GM13977 (cell line): ENCODE data around the gene GRIP1.

Experiments
- DNase-seq: peaks from one replicate; pipeline ENCODE4 v3.0.0; 2012; ENCODE audit warnings: low spot score
- CTCF ChIP-seq: IDR thresholded peaks from 2 replicates; pipeline ENCODE4 v1.5.1; 2012; ENCODE audit warnings: mild to moderate bottlenecking, control low read depth; ENCODE audit not compliant: insufficient read depth; ENCODE audit errors: extremely low read depth, missing control alignments
- in situ Hi-C: fragments of 300-500 bp; cut with MboI; formaldehyde crosslinking; loops from one replicate; pipeline ENCODE4 v1.12.0; 2022; ENCODE audit warnings: low sequenced_read_pairs, low pct_unique_long_range_greater_than_20kb, mixed read lengths, inconsistent platforms; ENCODE audit not compliant: unreplicated experiment

Gene GRIP1

GRCh38 chr12:66418908-66419307 is 260.0 kb downstream of the GRIP1 start:
- in situ Hi-C loops = no loop called here
- TF ChIP-seq CTCF = no peak
- DNase-seq = no peak

DNA sequence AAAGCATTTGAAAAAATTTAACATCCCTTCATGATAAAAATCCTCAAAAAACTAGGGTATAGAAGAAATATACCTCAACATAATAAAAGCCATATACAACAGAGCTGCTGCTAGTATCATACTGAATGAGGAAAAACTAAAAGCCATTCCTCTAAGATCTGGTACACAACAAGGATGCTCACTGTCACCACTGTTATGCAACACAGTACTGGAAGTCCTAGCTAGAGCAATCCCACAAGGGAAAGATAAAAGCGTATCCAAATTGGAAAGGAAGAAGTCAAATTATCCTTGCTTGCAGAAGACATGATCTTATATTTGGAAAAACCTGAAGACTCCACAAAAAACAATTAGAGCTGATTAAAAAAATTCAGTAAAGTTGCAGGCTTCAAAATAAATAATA is 261.7 kb downstream of the GRIP1 start:
- DNase-seq = no peak
- no peak for TF ChIP-seq CTCF
- in situ Hi-C loops = no loop called here

DNA sequence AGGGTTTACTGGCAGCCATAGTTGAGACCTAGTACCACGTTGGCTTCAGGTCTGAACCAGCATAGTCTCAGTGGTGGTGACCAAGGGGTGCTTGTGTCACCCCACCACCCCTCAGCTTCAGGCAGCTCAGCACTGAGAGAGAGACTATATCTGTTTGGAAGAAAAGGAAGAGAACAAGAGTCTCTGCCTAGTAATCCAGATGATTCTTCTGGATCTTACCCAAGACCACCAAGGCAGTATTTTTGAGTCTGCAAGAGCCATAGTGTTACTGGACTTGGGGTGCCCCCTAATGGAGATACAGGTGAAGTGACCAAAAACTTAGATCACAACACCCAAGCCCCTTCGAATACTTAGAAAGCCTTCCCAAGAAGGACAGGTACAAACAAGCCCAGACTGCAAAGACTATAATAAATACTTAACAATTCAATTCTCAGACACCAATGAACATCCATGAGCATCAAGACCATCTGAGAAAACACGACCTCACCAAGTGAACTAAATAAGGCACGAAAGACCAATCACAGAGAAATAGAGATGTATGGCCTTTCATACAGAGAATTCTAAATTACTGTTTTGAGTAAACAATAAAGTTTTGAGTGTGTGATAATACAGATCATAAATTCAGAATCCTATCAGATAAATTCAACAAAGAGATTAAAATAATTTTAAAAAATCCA is 269.5 kb downstream of the GRIP1 start:
- peak; percentile 59 for TF ChIP-seq CTCF
- in situ Hi-C loops = no loop called here
- no peak for DNase-seq

GRCh38 chr12:66405395-66405794 is 273.5 kb downstream of the GRIP1 start:
- TF ChIP-seq CTCF = no peak
- DNase-seq = no peak
- in situ Hi-C loops = no loop called here

DNA sequence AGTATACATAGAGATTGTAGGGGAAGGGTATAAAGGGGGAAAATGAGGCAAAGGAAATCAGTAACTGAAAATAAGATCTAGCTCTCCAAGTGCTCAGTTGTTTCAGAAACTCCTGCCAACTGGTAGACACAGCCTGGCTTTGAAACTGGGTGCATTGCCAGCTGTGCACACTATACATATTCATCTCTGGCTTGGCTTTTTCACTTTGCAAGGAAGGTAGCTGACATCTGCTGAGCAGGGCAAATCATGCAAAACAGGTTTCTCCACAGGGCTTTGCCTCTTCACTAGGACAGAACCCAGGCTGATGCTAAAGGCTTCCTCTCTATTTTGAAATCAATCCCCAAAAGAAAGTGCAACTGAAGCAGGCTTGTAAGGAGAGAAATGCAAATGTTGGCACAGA is 275.1 kb downstream of the GRIP1 start:
- no peak for TF ChIP-seq CTCF
- in situ Hi-C loops = no loop called here
- no peak for DNase-seq

DNA sequence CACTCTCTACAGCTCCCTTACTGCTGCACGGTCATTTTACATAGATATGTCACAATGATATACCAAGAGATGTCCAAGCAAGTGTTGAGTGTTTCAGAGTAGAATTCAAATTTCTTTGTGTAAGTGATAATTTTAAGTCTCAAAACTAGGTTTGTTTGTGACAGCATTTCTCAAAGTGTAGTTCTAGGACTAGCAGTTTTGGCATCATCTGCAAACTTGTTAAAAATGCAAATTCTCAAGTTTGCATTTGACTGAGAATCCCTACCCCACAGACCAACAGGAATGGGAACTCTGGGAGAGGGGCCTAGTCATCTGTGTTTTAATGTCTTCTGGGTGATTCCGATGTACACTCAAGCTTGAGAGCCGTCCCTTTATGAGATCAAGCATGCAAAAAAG is 279.0 kb downstream of the GRIP1 start:
- no peak for DNase-seq
- TF ChIP-seq CTCF = no peak
- in situ Hi-C loops = no loop called here
